ENCODE measurements around the gene BBS4. TPM values are rescaled to one million over a fixed set of nuclear protein-coding genes. Genes with fewer than 3 reads are reported as not detected.

Gene BBS4
- total and polyA plus RNA-seq, 4 donors: 13.0 to 65.3 (median 19.5) TPM

GRCh38 chr15:72728821-72729220, 42.8 kb downstream of the BBS4 start:
- Histone ChIP-seq H3K36me3 (ENCODE audit: control insufficient read depth in 4 of 4, insufficient read depth in 4 of 4, low read length in 4 of 4) (peaks cover 9 to 28% (median 12%) of the 10 kb centered on the region in 4 donors), H3K27ac (ENCODE audit: low read depth in 1 of 2, low read length in 1 of 2) (no peak overlapping the region), H3K4me3 (no peak overlapping the region), H3K4me1 (ENCODE audit: control insufficient read depth in 5 of 5, insufficient read depth in 5 of 5, low read length in 5 of 5) (no peaks in the 10 kb centered on the region), H3K27me3 (ENCODE audit: control insufficient read depth in 3 of 3, insufficient read depth in 3 of 3, low read length in 2 of 3) (no peaks in the 10 kb centered on the region), H3K9ac (ENCODE audit: insufficient read depth in 1 of 2, low read length in 2 of 2) (no peak overlapping the region), H3K9me3 (ENCODE audit: control insufficient read depth in 4 of 4, insufficient read depth in 3 of 4, low read length in 3 of 4) (no peaks in the 10 kb centered on the region)
- DNase-seq (no peak), ATAC-seq (ENCODE audit: insufficient read depth, low FRiP score) (no peak)
- 91 to 96% methylated on average over 1 of the region's 1 CpG for WGBS, 2 donors
- no peak for TF ChIP-seq CTCF (IDR thresholded peaks at IDR 0.05; ENCODE audit: control extremely low read depth, extremely low read depth)

- Histone ChIP-seq H3K27ac (ENCODE audit: low read depth in 1 of 2, low read length in 1 of 2) (no peak overlapping the region), H3K9me3 (ENCODE audit: control insufficient read depth in 4 of 4, insufficient read depth in 3 of 4, low read length in 3 of 4) (no peaks in the 10 kb centered on the region), H3K27me3 (ENCODE audit: control insufficient read depth in 3 of 3, insufficient read depth in 3 of 3, low read length in 2 of 3) (no peaks in the 10 kb centered on the region), H3K4me1 (ENCODE audit: control insufficient read depth in 5 of 5, insufficient read depth in 5 of 5, low read length in 5 of 5) (no peaks in the 10 kb centered on the region), H3K36me3 (ENCODE audit: control insufficient read depth in 4 of 4, insufficient read depth in 4 of 4, low read length in 4 of 4) (peaks cover 12 to 29% (median 18%) of the 10 kb centered on the region in 4 donors), H3K9ac (ENCODE audit: insufficient read depth in 1 of 2, low read length in 2 of 2) (no peak overlapping the region), H3K4me3 (no peak overlapping the region)
- no peak for ATAC-seq (ENCODE audit: insufficient read depth, low FRiP score)
- TF ChIP-seq CTCF (IDR thresholded peaks at IDR 0.05; ENCODE audit: control extremely low read depth, extremely low read depth): no peak
- DNase-seq: no peak
Measured at GRCh38 chr15:72732086-72732485, 46.1 kb downstream of the BBS4 start.

GRCh38 chr15:72732516-72732915, 46.5 kb downstream of the BBS4 start:
- Histone ChIP-seq H3K9ac (ENCODE audit: insufficient read depth in 1 of 2, low read length in 2 of 2) (no peak overlapping the region), H3K36me3 (ENCODE audit: control insufficient read depth in 4 of 4, insufficient read depth in 4 of 4, low read length in 4 of 4) (peaks cover 8 to 26% (median 20%) of the 10 kb centered on the region in 4 donors), H3K4me1 (ENCODE audit: control insufficient read depth in 5 of 5, insufficient read depth in 5 of 5, low read length in 5 of 5) (no peaks in the 10 kb centered on the region), H3K27me3 (ENCODE audit: control insufficient read depth in 3 of 3, insufficient read depth in 3 of 3, low read length in 2 of 3) (no peaks in the 10 kb centered on the region), H3K4me3 (no peak overlapping the region), H3K9me3 (ENCODE audit: control insufficient read depth in 4 of 4, insufficient read depth in 3 of 4, low read length in 3 of 4) (no peaks in the 10 kb centered on the region), H3K27ac (ENCODE audit: low read depth in 1 of 2, low read length in 1 of 2) (no peak overlapping the region)
- 83 to 91% methylated on average over 4 of the region's 4 CpGs for WGBS, 2 donors
- no peak for DNase-seq
- no peak for ATAC-seq (ENCODE audit: insufficient read depth, low FRiP score)
- no peak for TF ChIP-seq CTCF (IDR thresholded peaks at IDR 0.05; ENCODE audit: control extremely low read depth, extremely low read depth)
